ENCODE results near the gene MAP1LC3B2.

The MAP1LC3B2 gene

GRCh38 chr12:116545144-116545543 lies 14.0 kb upstream of the MAP1LC3B2 start:
- no peak for TF ChIP-seq CTCF (IDR thresholded peaks at IDR 0.05)

GRCh38 chr12:116545936-116546335 lies 13.2 kb upstream of the MAP1LC3B2 start:
- TF ChIP-seq CTCF (IDR thresholded peaks at IDR 0.05): no peak

- no peak for TF ChIP-seq CTCF (IDR thresholded peaks at IDR 0.05)
Measured at GRCh38 chr12:116547955-116548501, 11.2 kb upstream of the MAP1LC3B2 start.

- no peak for TF ChIP-seq CTCF (IDR thresholded peaks at IDR 0.05)
Measured at GRCh38 chr12:116549993-116550392, 9.2 kb upstream of the MAP1LC3B2 start.

- TF ChIP-seq CTCF (IDR thresholded peaks at IDR 0.05): no peak
Measured at GRCh38 chr12:116551151-116551550, 8.0 kb upstream of the MAP1LC3B2 start.

GRCh38 chr12:116551619-116551951 lies 7.6 kb upstream of the MAP1LC3B2 start:
- no peak for TF ChIP-seq CTCF (IDR thresholded peaks at IDR 0.05)

GRCh38 chr12:116551952-116552772 lies 7.0 kb upstream of the MAP1LC3B2 start:
- no peak for TF ChIP-seq CTCF (IDR thresholded peaks at IDR 0.05)

Data from LNCAP (cell line).